Cerebellar nuclear complex (tissue), 1 donor: ENCODE data around the gene ZC3H4.
A peak's percentile ranks its signal among the peaks of the same experiment; 100 is the strongest.

Experiments
- DNase-seq, 2 experiments: peaks; one replicate each; lab custom pipeline; 2025; lab: John Stamatoyannopoulos, UW

The ZC3H4 gene

GRCh38 chr19:47047763-47048405, 65.7 kb downstream of the ZC3H4 start:
- peak; percentile 33 to 90 for DNase-seq

- no peak for DNase-seq
These were observed 66.3 kb downstream of the ZC3H4 start for GRCh38 chr19:47047272-47047762.

GRCh38 chr19:47045867-47046470, 67.6 kb downstream of the ZC3H4 start:
- no peak for DNase-seq

GRCh38 chr19:47044946-47045866, 68.4 kb downstream of the ZC3H4 start:
- no peak for DNase-seq

- DNase-seq: no peak
These were observed 72.7 kb downstream of the ZC3H4 start for GRCh38 chr19:47040869-47041268.

GRCh38 chr19:47039239-47039874, 74.2 kb downstream of the ZC3H4 start:
- DNase-seq: no peak

GRCh38 chr19:47037766-47038165, 75.8 kb downstream of the ZC3H4 start:
- no peak for DNase-seq

- DNase-seq: no peak
These were observed 77.4 kb downstream of the ZC3H4 start for GRCh38 chr19:47036097-47036651.

- DNase-seq: peak in 1 of 2 experiments; percentile 65
These were observed 78.2 kb downstream of the ZC3H4 start for GRCh38 chr19:47035127-47036096.

- peak in 1 of 2 experiments; percentile 30 for DNase-seq
These were observed 81.3 kb downstream of the ZC3H4 start for GRCh38 chr19:47032171-47032811.

GRCh38 chr19:47028195-47028601, 85.4 kb downstream of the ZC3H4 start:
- no peak for DNase-seq

- no peak for DNase-seq
These were observed 85.9 kb downstream of the ZC3H4 start for GRCh38 chr19:47027586-47028088.

GRCh38 chr19:47026889-47027288, 86.7 kb downstream of the ZC3H4 start:
- DNase-seq: no peak

- no peak for DNase-seq
These were observed 87.4 kb downstream of the ZC3H4 start for GRCh38 chr19:47026156-47026555.

GRCh38 chr19:47024502-47024901, 89.1 kb downstream of the ZC3H4 start:
- DNase-seq: no peak

- DNase-seq: no peak
These were observed 90.2 kb downstream of the ZC3H4 start for GRCh38 chr19:47023448-47023794.

GRCh38 chr19:47022541-47023447, 90.8 kb downstream of the ZC3H4 start:
- no peak for DNase-seq

GRCh38 chr19:47022140-47022536, 91.4 kb downstream of the ZC3H4 start:
- no peak for DNase-seq
